Bronchial epithelial cell (primary cell): ENCODE measurements around the gene TRIM47. TPM values are rescaled to one million over a fixed set of nuclear protein-coding genes. Genes with fewer than 3 reads are reported as not detected.

Experiments used
- DNase-seq: peaks from one replicate; pipeline ENCODE4 v3.0.0-alpha.2; 2010; ENCODE audit warnings: low read depth
- FAIRE-seq: peaks from 2 replicates; lab custom pipeline; 2011; peaks lifted over from hg19 to GRCh38; lab: Jason Lieb, UNC
- H3K27me3 ChIP-seq: 2 replicates; pipeline ENCODE4 v1.5.1; 2011; ENCODE audit warnings: low read length; ENCODE audit not compliant: control insufficient read depth, insufficient read depth
- H3K36me3 ChIP-seq: 2 replicates; pipeline ENCODE4 v1.5.1; 2011; ENCODE audit warnings: low read length; ENCODE audit not compliant: control insufficient read depth, insufficient read depth
- H3K4me3 ChIP-seq: 2 replicates; pipeline ENCODE4 v1.5.1; 2011; ENCODE audit warnings: mild to moderate bottlenecking, low read depth, low read length, control low read depth
- total RNA-seq: library from RNA; depleted of rRNA; stranded (reverse); fragments of >200 nt; gene quantifications from 2 replicates; pipeline ENCODE4 v1.2.1, GENCODE V29; 2014
- TF ChIP-seq, protein P1 (sequence below): IDR thresholded peaks from 2 replicates; pipeline ENCODE4 v1.5.1; 2011; ENCODE audit warnings: mild to moderate bottlenecking, moderate library complexity, low read length, control low read depth, inconsistent platforms; ENCODE audit not compliant: insufficient read depth, severe bottlenecking

TRIM47 gene
- total RNA-seq, 1 donor from 2014 or later, result 10.5 TPM

GRCh38 chr17:75828741-75829140, 49.6 kb downstream of the TRIM47 start:
- H3K27me3 ChIP-seq, result no peaks in the 10 kb centered on the region
- FAIRE-seq (no peak), DNase-seq (no peak)
- H3K36me3 ChIP-seq, result peaks cover 4% of the 10 kb centered on the region
- no peak overlapping the region for H3K4me3 ChIP-seq
- TF ChIP-seq, protein P1, sequence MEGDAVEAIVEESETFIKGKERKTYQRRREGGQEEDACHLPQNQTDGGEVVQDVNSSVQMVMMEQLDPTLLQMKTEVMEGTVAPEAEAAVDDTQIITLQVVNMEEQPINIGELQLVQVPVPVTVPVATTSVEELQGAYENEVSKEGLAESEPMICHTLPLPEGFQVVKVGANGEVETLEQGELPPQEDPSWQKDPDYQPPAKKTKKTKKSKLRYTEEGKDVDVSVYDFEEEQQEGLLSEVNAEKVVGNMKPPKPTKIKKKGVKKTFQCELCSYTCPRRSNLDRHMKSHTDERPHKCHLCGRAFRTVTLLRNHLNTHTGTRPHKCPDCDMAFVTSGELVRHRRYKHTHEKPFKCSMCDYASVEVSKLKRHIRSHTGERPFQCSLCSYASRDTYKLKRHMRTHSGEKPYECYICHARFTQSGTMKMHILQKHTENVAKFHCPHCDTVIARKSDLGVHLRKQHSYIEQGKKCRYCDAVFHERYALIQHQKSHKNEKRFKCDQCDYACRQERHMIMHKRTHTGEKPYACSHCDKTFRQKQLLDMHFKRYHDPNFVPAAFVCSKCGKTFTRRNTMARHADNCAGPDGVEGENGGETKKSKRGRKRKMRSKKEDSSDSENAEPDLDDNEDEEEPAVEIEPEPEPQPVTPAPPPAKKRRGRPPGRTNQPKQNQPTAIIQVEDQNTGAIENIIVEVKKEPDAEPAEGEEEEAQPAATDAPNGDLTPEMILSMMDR, result no peak

DNA sequence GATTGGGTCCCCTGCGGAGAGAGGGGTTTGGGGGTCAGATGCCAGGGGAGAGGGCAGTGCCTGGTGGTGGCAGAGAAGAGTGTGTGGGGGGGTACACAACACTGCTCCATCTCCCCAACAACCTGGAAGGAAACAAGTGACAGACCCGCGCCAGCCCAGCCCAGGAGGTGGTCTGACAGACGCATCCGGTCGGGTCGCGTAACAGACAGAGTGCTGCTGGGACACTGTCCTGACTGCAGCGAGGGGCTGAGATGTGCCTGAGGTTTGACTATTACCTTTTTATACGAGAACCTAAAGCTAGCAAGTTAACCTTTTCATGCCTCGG, 50.3 kb downstream of the TRIM47 start:
- Histone ChIP-seq H3K36me3 (peaks cover 5% of the 10 kb centered on the region), H3K27me3 (no peaks in the 10 kb centered on the region), H3K4me3 (no peak overlapping the region)
- TF ChIP-seq, protein P1, result no peak
- FAIRE-seq, result no peak
- DNase-seq, result no peak

GRCh38 chr17:75827308-75828075, 50.9 kb downstream of the TRIM47 start:
- FAIRE-seq (no peak), DNase-seq (no peak)
- Histone ChIP-seq H3K36me3 (peaks cover 8% of the 10 kb centered on the region), H3K4me3 (no peak overlapping the region), H3K27me3 (no peaks in the 10 kb centered on the region)
- TF ChIP-seq, protein P1, result peak; percentile 57

DNA sequence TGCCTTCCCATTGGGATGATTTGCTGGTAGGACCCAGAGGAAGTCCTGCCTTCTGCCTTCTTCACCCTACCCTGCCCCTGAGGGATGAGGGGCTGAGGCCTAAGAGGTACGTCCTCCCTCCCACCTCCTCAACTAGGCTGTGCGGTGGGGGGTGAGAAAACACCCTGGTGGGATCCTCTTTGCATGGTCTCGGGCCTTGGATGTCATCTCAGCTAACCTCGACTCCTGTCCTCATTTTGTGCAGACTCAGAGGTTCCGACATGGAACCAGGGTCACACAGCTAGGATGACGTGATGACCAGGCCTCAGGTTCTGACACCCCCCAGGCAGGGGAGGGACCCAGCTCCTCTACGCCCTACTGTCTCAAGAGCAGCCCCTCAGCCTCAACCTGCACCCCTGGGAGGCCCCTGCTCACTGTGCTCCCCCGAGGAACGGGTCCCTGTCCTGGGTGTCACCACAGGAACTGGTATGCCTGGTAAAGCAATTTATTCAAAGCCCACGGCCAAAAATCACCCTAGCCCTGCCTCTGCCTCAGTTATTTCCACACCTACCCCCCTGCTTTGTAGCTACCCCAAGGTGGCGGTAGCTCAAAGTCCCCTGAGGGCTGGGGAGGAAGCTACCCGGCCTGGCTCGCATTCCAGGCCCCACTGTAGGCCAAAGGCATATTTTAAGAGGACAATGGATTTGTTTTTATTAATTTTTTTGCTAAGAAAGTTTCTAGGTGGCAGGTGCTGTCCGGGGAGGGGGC, 51.6 kb downstream of the TRIM47 start:
- DNase-seq, result no peak
- peak; percentile 77 for FAIRE-seq
- TF ChIP-seq, protein P1, result no peak

DNA sequence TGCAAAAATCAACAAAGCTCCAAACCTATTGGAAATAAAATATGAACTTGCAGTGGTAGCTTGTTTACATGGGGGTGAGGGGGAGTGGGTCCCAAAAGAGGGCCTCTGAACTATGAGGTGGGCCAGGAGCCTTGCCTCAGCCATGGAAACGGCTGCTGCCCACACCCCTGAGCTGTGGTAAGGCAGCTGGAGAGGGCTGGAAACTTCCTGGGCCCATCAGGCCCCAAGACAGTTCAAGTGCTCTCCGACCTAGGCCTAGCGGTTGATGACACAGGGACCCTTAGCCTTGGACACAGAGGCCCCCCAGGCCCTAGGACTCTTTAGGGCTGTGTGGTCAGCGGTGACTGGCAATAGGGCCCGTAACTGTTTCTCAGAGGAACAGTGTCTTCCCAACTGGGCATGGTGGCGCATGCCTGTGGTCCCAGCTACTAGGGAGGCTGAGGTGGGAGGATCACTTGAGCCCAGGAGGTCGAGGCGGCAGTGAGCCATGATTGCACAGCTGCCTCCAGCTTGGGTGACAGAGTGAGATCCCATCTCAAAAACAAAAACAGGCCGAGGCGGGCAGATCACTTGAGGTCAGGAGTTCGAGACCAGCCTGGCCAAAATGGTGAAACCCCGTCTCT, 52.5 kb downstream of the TRIM47 start:
- H3K27me3 ChIP-seq, result no peaks in the 10 kb centered on the region
- TF ChIP-seq, protein P1, result no peak
- DNase-seq (no peak), FAIRE-seq (no peak)
- H3K4me3 ChIP-seq, result no peak overlapping the region
- peaks cover 13% of the 10 kb centered on the region for H3K36me3 ChIP-seq

More for the DNA sequence above, 51.6 kb downstream of the TRIM47 start:
- Histone ChIP-seq H3K36me3 (peaks cover 12% of the 10 kb centered on the region), H3K27me3 (no peaks in the 10 kb centered on the region), H3K4me3 (no peak overlapping the region)
